Loucy (cell line): ENCODE measurements around the gene PRKCE.

Experiments
- H2AFZ ChIP-seq: fragments of 200-600 bp; sonication (generic); 2 replicates; pipeline ENCODE4 v1.6.0; 2016; ENCODE audit warnings: antibody characterized with exemption, mild to moderate bottlenecking, low read length, moderate library complexity
- H3F3A ChIP-seq: fragments of 200-600 bp; 2 replicates; pipeline ENCODE4 v1.6.0; 2016; ENCODE audit warnings: antibody characterized with exemption, low read depth, mild to moderate bottlenecking
- H3K27me3 ChIP-seq: fragments of 200-600 bp; sonication (generic); 2 replicates; pipeline ENCODE4 v1.6.1; 2014; ENCODE audit warnings: low read length, mild to moderate bottlenecking; ENCODE audit not compliant: insufficient read depth, poor library complexity, severe bottlenecking
- H3K36me3 ChIP-seq: fragments of 200-600 bp; sonication (generic); 2 replicates; pipeline ENCODE4 v1.6.1; 2016; ENCODE audit warnings: low read length; ENCODE audit not compliant: insufficient read depth
- H3K4me1 ChIP-seq: fragments of 200-600 bp; sonication (generic); 2 replicates; pipeline ENCODE4 v1.5.1; 2014; ENCODE audit warnings: low read length, mild to moderate bottlenecking; ENCODE audit not compliant: insufficient read depth, poor library complexity, severe bottlenecking
- H3K4me2 ChIP-seq: fragments of 200-600 bp; sonication (generic); 2 replicates; pipeline ENCODE4 v1.6.0; 2014; ENCODE audit warnings: antibody characterized with exemption, low read length, low read depth, mild to moderate bottlenecking; ENCODE audit not compliant: poor library complexity, severe bottlenecking
- H3K4me3 ChIP-seq: fragments of 200-600 bp; sonication (generic); 2 replicates; pipeline ENCODE4 v1.5.1; 2014; ENCODE audit warnings: low read length, mild to moderate bottlenecking, mixed read lengths; ENCODE audit not compliant: poor library complexity, severe bottlenecking
- H3K79me2 ChIP-seq: fragments of 200-600 bp; sonication (generic); 2 replicates; pipeline ENCODE4 v1.6.1; 2014; ENCODE audit warnings: low read length; ENCODE audit not compliant: insufficient read depth
- H3K9ac ChIP-seq: fragments of 200-600 bp; sonication (generic); 2 replicates; pipeline ENCODE4 v1.6.0; 2014; ENCODE audit warnings: mild to moderate bottlenecking, low read depth, low read length, moderate library complexity; ENCODE audit not compliant: poor library complexity, severe bottlenecking
- H3K9me2 ChIP-seq: fragments of 200-600 bp; sonication (generic); replicated peaks from 2 replicates; pipeline ENCODE4 v1.6.1; 2016; ENCODE audit warnings: low read depth, low read length, mixed read lengths
- H3K9me3 ChIP-seq: fragments of 200-600 bp; sonication (generic); 2 replicates; pipeline ENCODE4 v1.6.1; 2014; ENCODE audit warnings: mild to moderate bottlenecking, antibody characterized with exemption, low read length, low read depth; ENCODE audit not compliant: insufficient read depth
- H4K20me1 ChIP-seq: fragments of 200-600 bp; sonication (generic); 2 replicates; pipeline ENCODE4 v1.6.0; 2014; ENCODE audit warnings: antibody characterized with exemption, low read length, mild to moderate bottlenecking; ENCODE audit not compliant: insufficient read depth, poor library complexity, severe bottlenecking
- CTCF ChIP-seq: fragments of 200-600 bp; sonication (generic); conservative IDR thresholded peaks from 2 replicates; pipeline ENCODE4 v1.5.1; 2014; ENCODE audit warnings: mild to moderate bottlenecking, antibody characterized with exemption, low read length
- EZH2phosphoT487 ChIP-seq: fragments of 200-600 bp; IDR thresholded peaks from 2 replicates; pipeline ENCODE4 v1.6.1; 2018; ENCODE audit warnings: antibody characterized with exemption, mild to moderate bottlenecking, moderate library complexity, borderline replicate concordance

PRKCE gene

GRCh38 chr2:45617496-45617895, 34.0 kb upstream of the PRKCE start:
- H3K4me2 ChIP-seq: no peak overlapping the region
- no peaks in the 10 kb centered on the region for H3K36me3 ChIP-seq
- no peaks in the 10 kb centered on the region for H3K27me3 ChIP-seq
- no peak overlapping the region for H3K4me3 ChIP-seq
- H3K4me1 ChIP-seq: no peaks in the 10 kb centered on the region
- H3K9me2 ChIP-seq: no peaks in the 10 kb centered on the region
- no peaks in the 10 kb centered on the region for H3F3A ChIP-seq
- no peaks in the 10 kb centered on the region for H3K9me3 ChIP-seq
- H2AFZ ChIP-seq: no peak overlapping the region
- no peak for TF ChIP-seq EZH2phosphoT487
- TF ChIP-seq CTCF: no peak
- H3K9ac ChIP-seq: no peak overlapping the region
- H3K79me2 ChIP-seq: no peaks in the 10 kb centered on the region
- no peaks in the 10 kb centered on the region for H4K20me1 ChIP-seq

DNA sequence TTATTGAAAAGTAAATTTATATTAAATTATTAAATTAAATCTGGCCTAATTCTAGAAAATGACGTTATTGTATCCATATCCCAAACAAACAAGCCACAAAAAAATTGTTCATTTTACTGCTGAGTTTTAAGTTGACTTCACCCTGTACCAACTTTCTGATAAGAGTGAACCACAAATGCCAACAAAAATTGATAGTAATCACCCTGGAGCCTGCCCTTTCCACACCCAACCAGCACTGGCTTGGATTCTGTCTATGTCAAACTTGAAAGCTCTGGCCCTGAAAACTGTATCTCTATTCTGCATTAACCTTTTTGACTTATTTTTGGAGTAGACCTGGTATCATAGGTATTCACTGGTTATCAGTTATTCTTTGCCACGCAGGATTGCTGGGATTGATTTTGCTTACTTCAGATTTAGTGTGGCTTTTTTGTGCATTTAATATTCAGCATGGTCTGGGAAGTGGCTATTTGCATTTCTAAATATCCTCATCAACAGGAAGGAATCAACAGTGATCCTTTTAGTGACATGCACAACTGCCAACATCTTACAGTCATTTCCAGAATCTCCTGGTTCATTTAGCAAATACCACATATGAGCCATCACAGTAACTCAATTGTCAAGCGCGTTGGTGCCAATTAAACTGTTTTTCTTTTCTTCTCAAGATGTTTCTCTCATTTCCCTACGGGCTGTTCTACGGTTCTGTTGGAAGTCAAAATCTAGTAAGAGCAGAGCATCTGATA, 29.0 kb upstream of the PRKCE start:
- H3K4me3 ChIP-seq: no peak overlapping the region
- no peak overlapping the region for H2AFZ ChIP-seq
- H3K79me2 ChIP-seq: no peaks in the 10 kb centered on the region
- H3K9me2 ChIP-seq: no peaks in the 10 kb centered on the region
- H3K9ac ChIP-seq: no peak overlapping the region
- TF ChIP-seq EZH2phosphoT487 (no peak), CTCF (no peak)
- H4K20me1 ChIP-seq: no peaks in the 10 kb centered on the region
- no peaks in the 10 kb centered on the region for H3K4me1 ChIP-seq
- H3K9me3 ChIP-seq: no peaks in the 10 kb centered on the region
- H3F3A ChIP-seq: no peaks in the 10 kb centered on the region
- H3K4me2 ChIP-seq: no peak overlapping the region
- H3K27me3 ChIP-seq: no peaks in the 10 kb centered on the region
- H3K36me3 ChIP-seq: no peaks in the 10 kb centered on the region

DNA sequence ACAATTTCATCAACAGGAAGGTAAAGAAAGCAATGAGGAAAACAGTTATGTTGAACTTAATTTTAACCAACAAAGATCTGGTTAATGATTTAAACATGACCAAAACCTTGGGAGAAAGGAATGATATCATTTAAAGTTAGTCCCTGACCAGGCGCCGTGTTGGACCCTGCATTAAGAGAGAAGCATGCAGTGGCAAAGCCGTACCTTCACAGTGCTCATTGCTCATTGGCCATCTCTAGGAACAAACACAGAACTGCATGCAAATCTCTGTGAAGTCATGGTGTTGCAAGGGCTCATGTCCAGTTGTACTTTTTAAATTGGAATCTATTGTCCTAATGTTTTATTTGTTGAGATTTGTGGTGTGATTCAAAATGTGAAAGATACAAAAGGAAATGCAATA, 28.4 kb upstream of the PRKCE start:
- Histone ChIP-seq H3K27me3 (no peaks in the 10 kb centered on the region), H3K9me2 (no peaks in the 10 kb centered on the region), H2AFZ (no peak overlapping the region), H3K36me3 (no peaks in the 10 kb centered on the region), H3K9ac (no peak overlapping the region), H3F3A (no peaks in the 10 kb centered on the region), H3K79me2 (no peaks in the 10 kb centered on the region), H4K20me1 (no peaks in the 10 kb centered on the region), H3K4me3 (no peak overlapping the region), H3K4me1 (no peaks in the 10 kb centered on the region), H3K4me2 (no peak overlapping the region), H3K9me3 (no peaks in the 10 kb centered on the region)
- no peak for TF ChIP-seq EZH2phosphoT487

- no peaks in the 10 kb centered on the region for H3K4me1 ChIP-seq
- H3K4me3 ChIP-seq: no peak overlapping the region
- no peaks in the 10 kb centered on the region for H3K36me3 ChIP-seq
- no peaks in the 10 kb centered on the region for H3K79me2 ChIP-seq
- H3K9me3 ChIP-seq: no peaks in the 10 kb centered on the region
- no peak overlapping the region for H3K4me2 ChIP-seq
- peak overlapping the region; percentile 12; the same call in 1 of the 2 replicates for H2AFZ ChIP-seq
- TF ChIP-seq CTCF: no peak
- TF ChIP-seq EZH2phosphoT487: no peak
- no peaks in the 10 kb centered on the region for H3F3A ChIP-seq
- no peaks in the 10 kb centered on the region for H3K27me3 ChIP-seq
- no peaks in the 10 kb centered on the region for H4K20me1 ChIP-seq
- H3K9me2 ChIP-seq: no peaks in the 10 kb centered on the region
- no peak overlapping the region for H3K9ac ChIP-seq
Measured at GRCh38 chr2:45625824-45626223, 25.7 kb upstream of the PRKCE start.
